NOMO-1 (cell line): Measurements from ENCODE around the gene LHFPL5.

Experiments used
- DNase-seq, 2 experiments: peaks; one replicate each; lab custom pipeline; 2025; ENCODE audit not compliant: unreplicated experiment in 2 of 2; lab: John Stamatoyannopoulos, UW

The LHFPL5 gene

DNA sequence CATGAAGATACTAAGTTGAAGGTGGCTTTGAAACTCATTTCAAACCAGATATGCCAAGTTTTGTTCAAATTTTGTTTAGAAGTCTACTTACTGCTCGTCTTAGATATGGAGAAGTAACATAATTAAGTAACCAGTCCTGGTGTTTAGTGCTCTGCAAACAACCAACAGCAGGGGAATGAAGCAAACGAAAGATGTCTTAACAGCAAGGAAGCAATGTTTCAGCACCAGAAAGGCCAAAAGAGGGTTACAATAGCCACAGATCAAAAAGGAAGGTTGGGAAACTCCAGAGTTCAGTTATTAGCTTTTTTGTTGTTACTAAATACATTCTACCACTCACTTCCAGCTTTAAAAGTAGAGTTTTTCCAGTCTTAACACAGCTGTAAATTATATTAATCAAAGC, 45.1 kb downstream of the LHFPL5 start:
- DNase-seq = peak; percentile 26 to 40

DNA sequence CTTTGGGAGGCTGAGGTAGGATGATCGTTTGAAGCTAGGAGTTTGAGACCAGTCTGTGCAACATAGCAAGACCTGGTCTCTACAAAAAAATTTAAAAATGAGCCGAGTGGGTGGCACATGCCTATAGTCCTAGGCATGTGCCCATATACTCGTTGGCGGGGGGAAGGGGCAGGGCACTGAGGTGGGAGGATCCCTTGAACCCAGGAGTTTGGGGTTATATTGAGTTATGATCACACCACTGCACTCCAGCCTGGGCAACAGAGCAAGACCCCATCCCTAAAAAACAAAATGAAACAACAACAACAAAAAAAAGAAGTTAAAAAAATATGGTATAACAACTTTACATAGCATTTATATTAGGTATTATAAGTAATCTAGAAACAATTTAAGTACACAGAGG, 47.8 kb downstream of the LHFPL5 start:
- no peak for DNase-seq

DNA sequence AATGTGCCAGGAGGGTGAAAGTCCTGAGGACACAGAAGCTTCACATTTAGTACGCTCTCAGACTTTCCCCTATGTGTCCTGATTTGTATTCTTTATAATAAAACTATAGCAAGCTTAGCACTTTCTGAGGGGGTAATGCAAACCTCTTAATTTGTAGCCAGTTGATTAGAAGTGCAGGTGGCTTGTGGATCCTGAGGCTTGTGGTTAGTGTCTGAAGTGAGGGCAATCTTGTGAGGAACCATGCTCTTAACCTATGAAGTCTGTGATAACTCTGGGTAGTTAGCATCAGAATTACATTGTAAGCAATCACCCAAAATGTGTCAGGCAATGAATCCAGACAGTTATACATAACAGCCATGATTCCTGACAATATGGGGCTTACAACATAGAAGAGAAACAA, 51.1 kb downstream of the LHFPL5 start:
- DNase-seq = no peak

DNA sequence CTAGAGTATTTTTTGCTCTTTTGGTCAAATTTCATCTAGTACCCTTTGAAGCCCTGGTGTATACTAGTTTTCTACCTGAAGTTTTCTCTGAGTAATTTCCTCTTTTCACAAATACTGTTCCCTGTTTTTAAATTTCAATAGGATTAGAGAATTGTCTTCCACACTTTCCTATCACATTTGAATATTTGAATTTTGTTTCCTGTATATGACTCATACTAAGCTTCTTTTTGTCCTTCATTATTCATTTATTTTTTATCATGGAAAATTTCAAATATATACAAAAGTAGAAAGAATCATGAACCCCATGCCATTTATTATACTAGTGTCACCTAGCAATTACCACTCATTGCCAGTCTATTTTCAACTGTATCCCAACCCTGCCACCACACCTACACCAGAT, 52.7 kb downstream of the LHFPL5 start:
- DNase-seq = no peak

DNA sequence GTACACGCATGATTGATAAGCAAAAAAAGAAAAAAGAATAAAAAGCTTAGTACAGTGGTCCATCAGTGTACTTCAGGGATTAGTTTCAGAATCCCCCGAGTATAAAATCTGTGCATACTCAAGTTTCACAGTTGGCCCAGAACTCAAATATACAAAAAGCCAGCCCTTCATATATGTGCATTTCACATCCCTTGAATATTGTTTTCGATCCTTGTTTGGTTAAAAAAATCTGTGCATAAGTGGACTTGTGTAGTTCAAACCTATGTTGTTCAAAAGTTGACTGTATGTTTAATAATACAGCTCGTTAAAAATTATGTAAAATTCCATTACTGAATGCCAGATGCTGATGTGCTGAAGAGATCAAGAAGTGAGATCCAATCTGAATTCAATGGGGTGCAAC, 54.2 kb downstream of the LHFPL5 start:
- DNase-seq = no peak
